Mucosa of rectum (tissue), 2 donors: ENCODE results near the gene HSPA1B.
"Not testable (repeated sequence)": the region's sequence is repeated elsewhere in the genome, so short reads cannot be mapped to it uniquely, and the experiment has no call there.

Source experiments
- H3K27ac ChIP-seq, 2 donors: one replicate each; pipeline ENCODE4 v1.7.0; 2013; ENCODE audit warnings: inconsistent platforms in 2 of 2, low read depth in 2 of 2, low read length in 2 of 2
- H3K27me3 ChIP-seq, 2 donors: one replicate each; pipeline ENCODE4 v1.7.0; 2013; ENCODE audit warnings: low read length in 2 of 2; ENCODE audit not compliant: control insufficient read depth in 2 of 2, insufficient read depth in 2 of 2
- H3K36me3 ChIP-seq, 2 donors: one replicate each; pipeline ENCODE4 v1.7.0; 2013; ENCODE audit warnings: low read length in 2 of 2; ENCODE audit not compliant: control insufficient read depth in 2 of 2, insufficient read depth in 2 of 2
- H3K4me1 ChIP-seq, 2 donors: one replicate each; pipeline ENCODE4 v1.7.0; 2013; ENCODE audit warnings: low read length in 2 of 2, mild to moderate bottlenecking in 1 of 2; ENCODE audit not compliant: control insufficient read depth in 2 of 2, insufficient read depth in 2 of 2
- H3K4me3 ChIP-seq, 2 donors: one replicate each; pipeline ENCODE4 v1.7.0; 2013; ENCODE audit warnings: low read length in 2 of 2
- H3K9ac ChIP-seq, 2 donors: one replicate each; pipeline ENCODE4 v1.7.0; 2013; ENCODE audit warnings: low read length in 2 of 2, low read depth in 1 of 2, mild to moderate bottlenecking in 1 of 2
- H3K9me3 ChIP-seq, 2 donors: one replicate each; pipeline ENCODE4 v1.7.0; 2013; ENCODE audit warnings: low read length in 2 of 2; ENCODE audit not compliant: control insufficient read depth in 2 of 2
- donor health status: healthy.
- donor health status: Normal muscosa, but diverticular disease.

Gene HSPA1B

GRCh38 chr6:31785475-31785874 lies 42.1 kb upstream of the HSPA1B start:
- Histone ChIP-seq H3K4me3 (no peak overlapping the region), H3K27me3 (no peaks in the 10 kb centered on the region), H3K36me3 (peaks cover 20 to 43% of the 10 kb centered on the region in 2 donors), H3K9me3 (no peaks in the 10 kb centered on the region), H3K9ac (no peak overlapping the region), H3K4me1 (no peaks in the 10 kb centered on the region), H3K27ac (no peak overlapping the region)

- Histone ChIP-seq H3K27ac (no peak overlapping the region), H3K9ac (no peak overlapping the region), H3K4me3 (no peak overlapping the region), H3K36me3 (peaks cover 2 to 3% of the 10 kb centered on the region in 2 donors), H3K27me3 (no peaks in the 10 kb centered on the region), H3K9me3 (no peaks in the 10 kb centered on the region), H3K4me1 (peaks cover 10 to 13% of the 10 kb centered on the region in 2 donors)
Measured at GRCh38 chr6:31791324-31792089, 36.0 kb upstream of the HSPA1B start.

- Histone ChIP-seq H3K4me1 (peaks cover 10 to 13% of the 10 kb centered on the region in 2 donors), H3K36me3 (peaks cover 2 to 3% of the 10 kb centered on the region in 2 donors), H3K9me3 (no peaks in the 10 kb centered on the region), H3K27ac (no peak overlapping the region), H3K9ac (no peak overlapping the region), H3K27me3 (no peaks in the 10 kb centered on the region), H3K4me3 (no peak overlapping the region)
Measured at GRCh38 chr6:31792090-31792374, 35.5 kb upstream of the HSPA1B start.

- Histone ChIP-seq H3K9me3 (no peaks in the 10 kb centered on the region), H3K4me3 (no peak overlapping the region), H3K27ac (no peak overlapping the region), H3K4me1 (peaks cover 10 to 13% of the 10 kb centered on the region in 2 donors), H3K36me3 (peaks cover 3 to 9% of the 10 kb centered on the region in 2 donors), H3K9ac (no peak overlapping the region), H3K27me3 (no peaks in the 10 kb centered on the region)
Measured at GRCh38 chr6:31792761-31793171, 34.8 kb upstream of the HSPA1B start.

- H3K9ac ChIP-seq, result peak overlapping the region in 1 of 2 donors; percentile 89
Measured at GRCh38 chr6:31793927-31794245, 33.7 kb upstream of the HSPA1B start.

GRCh38 chr6:31794294-31794865 lies 33.2 kb upstream of the HSPA1B start:
- Histone ChIP-seq H3K27me3 (no peaks in the 10 kb centered on the region), H3K36me3 (peaks cover 3 to 12% of the 10 kb centered on the region in 2 donors), H3K9ac (peak overlapping the region; percentile 89 to 98), H3K9me3 (no peaks in the 10 kb centered on the region), H3K4me3 (peak overlapping the region; percentile 91 to 93), H3K4me1 (peaks cover 10 to 13% of the 10 kb centered on the region in 2 donors), H3K27ac (peak overlapping the region; percentile 83 to 85)

More at GRCh38 chr6:31793927-31794245, 33.7 kb upstream of the HSPA1B start:
- H3K27ac ChIP-seq, H3K9me3 ChIP-seq, H3K27me3 ChIP-seq: not testable (repeated sequence)
- Histone ChIP-seq H3K36me3 (peaks cover 3 to 12% of the 10 kb centered on the region in 2 donors), H3K4me1 (peaks cover 10 to 13% of the 10 kb centered on the region in 2 donors), H3K4me3 (peak overlapping the region in 1 of 2 donors; percentile 91)

GRCh38 chr6:31794866-31795615 lies 32.5 kb upstream of the HSPA1B start:
- no peaks in the 10 kb centered on the region for H3K9me3 ChIP-seq
- no peaks in the 10 kb centered on the region for H3K27me3 ChIP-seq
- peaks cover 10 to 13% of the 10 kb centered on the region in 2 donors for H3K4me1 ChIP-seq
- peaks cover 3 to 12% of the 10 kb centered on the region in 2 donors for H3K36me3 ChIP-seq
- H3K27ac ChIP-seq, result peak overlapping the region; percentile 83 to 85
- H3K9ac ChIP-seq, result peak overlapping the region; percentile 89 to 98
- H3K4me3 ChIP-seq, result peak overlapping the region; percentile 91 to 93

GRCh38 chr6:31795616-31796298 lies 31.8 kb upstream of the HSPA1B start, which contains the start of gene VARS1:
VARS1 (minus strand) TSS chr6:31795752; CDS start chr6:31795217, 535 bp downstream.
- H3K4me1 ChIP-seq, result peaks cover 10 to 13% of the 10 kb centered on the region in 2 donors

GRCh38 chr6:31796993-31797385 lies 30.5 kb upstream of the HSPA1B start:
- peaks cover 10 to 13% of the 10 kb centered on the region in 2 donors for H3K4me1 ChIP-seq
- peaks cover 0 to 10% of the 10 kb centered on the region in 2 donors for H3K36me3 ChIP-seq
- H3K4me3 ChIP-seq, result no peak overlapping the region
- no peak overlapping the region for H3K9ac ChIP-seq
- no peak overlapping the region for H3K27ac ChIP-seq
- no peaks in the 10 kb centered on the region for H3K27me3 ChIP-seq
- no peaks in the 10 kb centered on the region for H3K9me3 ChIP-seq

More at GRCh38 chr6:31795616-31796298, 31.8 kb upstream of the HSPA1B start, which contains the start of gene VARS1:
- Histone ChIP-seq H3K9me3 (no peaks in the 10 kb centered on the region), H3K4me3 (peak within 1 kb of the TSS; percentile 91 to 93), H3K9ac (peak within 1 kb of the TSS; percentile 89 to 98), H3K27ac (peak within 1 kb of the TSS; percentile 83 to 85), H3K36me3 (peaks cover 3 to 12% of the 10 kb centered on the region in 2 donors), H3K27me3 (no peaks in the 10 kb centered on the region)
